Measurements from ENCODE around the gene ARHGAP19.

GRCh38 chr10:97297556-97298222 is 5.3 kb upstream of the ARHGAP19 start:
- TF ChIP-seq CTCF (IDR thresholded peaks at IDR 0.05) (no peak), POLR2AphosphoS5 (IDR thresholded peaks at IDR 0.05; ENCODE audit: low read depth, low read length) (no peak), REST (IDR thresholded peaks at IDR 0.05; ENCODE audit: insufficient read depth in 1 of 2, low read depth in 2 of 2, low read length in 1 of 2) (no peak)

Measured in Panc1 (cell line).